Fibroblast of the aortic adventitia (primary cell): ENCODE measurements around the gene SNAP47. TPM values are rescaled to one million over a fixed set of nuclear protein-coding genes. Genes with fewer than 3 reads are reported as not detected.

Source experiments
- DNase-seq: peaks from one replicate; pipeline ENCODE4 v3.0.0-alpha.2; 2010; ENCODE audit warnings: low read depth
- H3K4me3 ChIP-seq: 2 replicates; pipeline ENCODE4 v1.5.1; 2011; ENCODE audit warnings: low read depth, mild to moderate bottlenecking, control low read depth, low read length, moderate library complexity
- total RNA-seq: library from RNA; depleted of rRNA; stranded (reverse); fragments of >200 nt; gene quantifications from 2 replicates; pipeline ENCODE4 v1.2.3, GENCODE V29; 2012; ENCODE audit warnings: low replicate concordance
- TF ChIP-seq, protein P1 (sequence below): IDR thresholded peaks from 2 replicates; pipeline ENCODE4 v1.5.1; 2011; ENCODE audit warnings: mild to moderate bottlenecking, low read length, control low read depth, inconsistent platforms; ENCODE audit not compliant: insufficient read depth

Gene SNAP47
- total RNA-seq, 1 donor = 35.9 TPM

- no peak overlapping the region for H3K4me3 ChIP-seq
- TF ChIP-seq, protein P1, sequence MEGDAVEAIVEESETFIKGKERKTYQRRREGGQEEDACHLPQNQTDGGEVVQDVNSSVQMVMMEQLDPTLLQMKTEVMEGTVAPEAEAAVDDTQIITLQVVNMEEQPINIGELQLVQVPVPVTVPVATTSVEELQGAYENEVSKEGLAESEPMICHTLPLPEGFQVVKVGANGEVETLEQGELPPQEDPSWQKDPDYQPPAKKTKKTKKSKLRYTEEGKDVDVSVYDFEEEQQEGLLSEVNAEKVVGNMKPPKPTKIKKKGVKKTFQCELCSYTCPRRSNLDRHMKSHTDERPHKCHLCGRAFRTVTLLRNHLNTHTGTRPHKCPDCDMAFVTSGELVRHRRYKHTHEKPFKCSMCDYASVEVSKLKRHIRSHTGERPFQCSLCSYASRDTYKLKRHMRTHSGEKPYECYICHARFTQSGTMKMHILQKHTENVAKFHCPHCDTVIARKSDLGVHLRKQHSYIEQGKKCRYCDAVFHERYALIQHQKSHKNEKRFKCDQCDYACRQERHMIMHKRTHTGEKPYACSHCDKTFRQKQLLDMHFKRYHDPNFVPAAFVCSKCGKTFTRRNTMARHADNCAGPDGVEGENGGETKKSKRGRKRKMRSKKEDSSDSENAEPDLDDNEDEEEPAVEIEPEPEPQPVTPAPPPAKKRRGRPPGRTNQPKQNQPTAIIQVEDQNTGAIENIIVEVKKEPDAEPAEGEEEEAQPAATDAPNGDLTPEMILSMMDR = no peak
- DNase-seq = no peak
Observed at GRCh38 chr1:227797144-227797543, 61.9 kb downstream of the SNAP47 start.

- H3K4me3 ChIP-seq = no peak overlapping the region
- no peak for DNase-seq
- TF ChIP-seq, protein P1 = no peak
Observed at GRCh38 chr1:227797625-227798024, 62.4 kb downstream of the SNAP47 start.

- TF ChIP-seq, protein P1 = no peak
- DNase-seq = no peak
- no peak overlapping the region for H3K4me3 ChIP-seq
Observed at GRCh38 chr1:227798078-227798802, 63.0 kb downstream of the SNAP47 start.

GRCh38 chr1:227799756-227800155 is 64.5 kb downstream of the SNAP47 start:
- DNase-seq = no peak
- no peak overlapping the region for H3K4me3 ChIP-seq
- TF ChIP-seq, protein P1 = no peak

DNA sequence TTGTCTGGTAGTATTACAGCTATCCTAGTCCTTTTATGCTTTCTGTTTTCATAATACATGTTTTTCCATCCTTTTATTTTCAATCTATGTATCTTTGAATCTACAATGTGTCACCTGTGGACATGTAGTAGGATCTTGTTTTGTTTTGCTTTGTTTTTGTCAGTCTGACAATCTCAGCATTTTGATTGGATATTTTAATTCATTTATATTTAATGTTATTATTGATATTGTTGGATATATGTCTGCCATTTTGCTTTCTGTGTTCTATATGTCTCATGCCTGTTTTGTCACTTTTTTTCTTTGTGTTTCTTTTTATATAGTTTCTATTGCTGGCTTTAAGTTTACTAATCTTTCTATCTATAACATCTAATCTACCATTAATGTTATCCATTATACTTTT is 68.7 kb downstream of the SNAP47 start:
- no peak for DNase-seq
- H3K4me3 ChIP-seq = no peak overlapping the region
- TF ChIP-seq, protein P1 = no peak

DNA sequence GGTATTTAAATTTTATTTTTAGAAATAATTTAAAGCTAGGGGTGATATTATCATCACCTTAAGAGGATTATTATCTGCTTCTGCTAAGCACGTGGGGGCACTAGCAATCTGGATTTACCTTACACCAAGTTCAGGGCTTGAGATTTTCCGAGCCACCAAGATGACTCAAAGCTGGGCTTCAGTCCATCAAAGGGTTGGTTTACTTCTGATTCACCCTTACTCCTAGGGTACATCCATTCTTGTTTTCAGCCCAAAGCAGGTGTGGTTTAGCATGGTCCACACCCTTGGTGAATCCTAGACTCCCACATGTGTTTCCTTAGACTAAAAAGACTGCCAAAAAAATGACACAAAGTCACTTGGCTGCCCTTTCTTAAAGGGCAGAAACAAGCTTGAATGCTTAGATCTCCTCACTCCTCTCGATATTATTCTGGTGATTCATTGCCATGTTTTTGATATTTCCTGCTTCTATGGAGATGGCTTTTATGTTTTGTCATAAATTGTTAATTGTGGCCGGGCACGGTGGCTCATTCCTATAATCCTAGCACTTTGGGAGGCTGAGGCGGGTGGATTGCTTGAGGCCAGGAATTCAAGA is 70.5 kb downstream of the SNAP47 start:
- DNase-seq = peak; percentile 96
- TF ChIP-seq, protein P1 = no peak
- H3K4me3 ChIP-seq = no peak overlapping the region
